Stimulated activated CD4-positive, alpha-beta T cell treated with anti-CD3 and anti-CD28 coated beads, Interleukin-2, amount 100 ng/mL, for 48 hours (primary cell): Measurements from ENCODE around the gene AGPAT3.

Experiments used
- DNase-seq, 2 donors: peaks; one replicate each; pipeline ENCODE4 v3.0.0-alpha.2; 2020

Gene AGPAT3

DNA sequence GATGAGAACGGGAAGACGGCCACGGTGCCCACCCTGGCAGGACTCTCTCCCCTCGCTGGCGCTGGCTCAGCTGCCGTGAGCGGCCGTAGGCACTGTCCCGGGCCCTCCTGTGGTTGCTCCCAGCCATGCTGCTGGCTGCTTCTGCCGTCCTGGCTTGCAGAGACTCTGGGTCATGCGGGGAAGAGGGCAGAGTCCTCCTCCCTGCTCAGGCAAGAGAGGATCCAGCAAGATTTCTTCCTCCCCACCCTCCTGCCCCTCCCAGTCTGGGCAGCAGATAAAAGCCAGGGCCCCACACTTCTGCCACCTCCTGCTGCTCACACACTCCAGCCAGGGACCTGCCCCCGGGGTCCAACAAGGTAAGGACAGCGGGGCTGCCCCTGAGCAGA is 60.1 kb downstream of the AGPAT3 start:
- DNase-seq = no peak

DNA sequence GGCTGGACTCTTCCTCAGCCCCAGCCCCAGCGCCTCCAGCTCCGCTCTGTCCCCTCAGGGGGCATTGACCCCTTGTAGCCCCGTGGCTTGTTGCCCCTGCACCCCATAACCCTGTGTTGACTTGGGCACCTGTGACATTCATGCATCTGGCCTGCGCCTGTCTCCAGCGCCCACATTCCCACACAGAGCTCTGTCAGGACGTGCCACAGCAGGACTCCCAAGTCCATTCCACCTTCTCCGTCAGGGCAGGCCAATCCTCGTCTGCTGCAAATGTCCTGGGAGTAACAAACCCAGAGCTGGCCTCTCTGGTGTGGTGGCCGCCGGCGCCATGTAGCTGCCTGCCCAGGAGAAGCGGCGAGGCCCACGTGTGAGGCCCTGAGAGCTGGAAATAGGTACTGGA is 60.6 kb downstream of the AGPAT3 start:
- DNase-seq = no peak

DNA sequence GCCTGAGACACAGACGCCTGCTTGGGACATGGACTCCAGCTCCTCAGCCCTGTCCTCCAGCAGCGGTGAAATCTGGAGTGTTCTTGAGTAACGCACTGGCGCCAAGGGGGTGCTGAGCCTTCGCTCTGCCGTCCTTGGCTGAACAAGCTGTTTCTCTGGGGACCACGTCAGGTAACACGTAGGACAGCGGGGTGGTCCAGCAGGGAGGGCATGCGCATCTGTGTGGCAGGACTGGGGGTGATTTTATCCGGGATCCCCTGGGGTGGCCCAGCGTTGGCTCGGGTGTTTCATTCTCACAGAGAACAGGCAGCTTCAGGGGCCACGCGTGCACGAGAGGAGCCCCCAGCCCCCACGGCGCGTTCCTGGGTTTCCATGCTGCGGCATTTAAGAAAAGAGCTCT is 61.2 kb downstream of the AGPAT3 start:
- DNase-seq = no peak

DNA sequence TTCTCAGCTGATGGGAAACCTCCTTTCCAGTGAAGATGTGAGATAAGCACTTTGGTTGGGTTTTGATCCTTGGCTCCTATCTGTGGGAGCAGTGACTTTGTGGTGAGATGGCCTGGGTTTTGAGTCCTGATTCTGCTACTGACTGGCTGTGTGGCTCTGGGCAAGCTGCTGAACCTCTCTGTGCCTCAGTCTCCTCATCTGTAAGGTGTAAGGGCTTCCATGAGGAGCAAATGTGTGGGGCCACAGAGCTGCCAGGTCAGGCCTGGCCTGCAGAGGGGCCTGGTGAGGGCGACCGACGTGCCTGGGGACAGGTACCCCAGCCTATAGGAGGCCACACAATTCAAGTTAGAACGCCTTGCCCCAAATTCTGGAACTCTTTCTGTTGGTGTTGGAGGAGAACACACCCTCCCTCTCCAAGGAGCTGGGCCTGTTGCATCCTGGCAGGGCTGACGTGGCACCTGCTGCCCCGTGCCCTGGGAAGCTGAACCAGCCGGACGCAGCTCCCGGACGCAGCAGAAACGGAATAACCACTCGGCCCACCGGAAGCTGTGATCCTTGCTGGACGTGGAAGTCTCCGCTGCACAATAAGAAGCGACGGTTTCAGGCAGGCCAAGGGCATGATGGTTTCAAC is 62.7 kb downstream of the AGPAT3 start:
- no peak for DNase-seq

DNA sequence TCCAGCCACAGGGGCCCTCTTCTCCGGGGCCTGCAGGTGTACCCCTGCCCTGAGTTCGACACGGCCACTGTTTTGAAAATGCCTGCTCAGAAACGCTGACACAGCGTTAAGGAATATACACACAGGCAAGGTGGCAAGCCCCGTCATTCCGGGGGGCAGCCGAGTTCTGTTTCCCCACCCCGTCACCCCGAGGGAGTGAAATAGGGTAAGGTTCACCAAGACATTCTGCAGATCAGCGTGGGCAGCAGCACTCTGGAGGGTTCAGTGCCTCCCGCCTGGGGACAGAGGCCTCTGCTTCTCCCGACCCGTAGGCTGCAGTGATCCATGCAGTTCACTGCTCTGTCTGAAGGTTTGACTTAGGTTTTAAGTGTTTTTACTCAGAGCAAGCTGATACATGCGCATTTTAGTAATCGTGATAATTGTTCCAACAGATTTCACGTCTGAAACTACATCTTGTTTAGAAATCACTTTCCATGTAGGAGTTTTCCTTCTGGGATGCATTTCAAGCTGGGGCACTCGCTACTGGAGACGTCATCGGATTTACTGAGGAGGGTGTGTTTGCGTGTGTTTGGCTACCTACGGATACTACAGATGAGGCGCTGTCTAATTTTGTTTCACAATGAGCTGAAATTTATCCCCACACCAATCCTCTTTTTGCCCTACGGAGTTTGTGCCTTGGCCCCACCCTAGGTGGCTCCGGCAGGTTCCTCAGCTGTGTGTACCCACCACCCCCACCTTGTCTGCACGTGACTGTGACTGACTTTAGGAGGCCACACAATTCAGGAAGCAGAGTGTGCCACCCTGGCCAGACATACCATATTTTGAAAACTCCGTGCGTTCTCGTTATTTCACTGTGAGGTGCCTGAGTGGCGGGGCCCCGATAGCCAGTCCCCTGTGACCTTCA is 63.5 kb downstream of the AGPAT3 start:
- no peak for DNase-seq

DNA sequence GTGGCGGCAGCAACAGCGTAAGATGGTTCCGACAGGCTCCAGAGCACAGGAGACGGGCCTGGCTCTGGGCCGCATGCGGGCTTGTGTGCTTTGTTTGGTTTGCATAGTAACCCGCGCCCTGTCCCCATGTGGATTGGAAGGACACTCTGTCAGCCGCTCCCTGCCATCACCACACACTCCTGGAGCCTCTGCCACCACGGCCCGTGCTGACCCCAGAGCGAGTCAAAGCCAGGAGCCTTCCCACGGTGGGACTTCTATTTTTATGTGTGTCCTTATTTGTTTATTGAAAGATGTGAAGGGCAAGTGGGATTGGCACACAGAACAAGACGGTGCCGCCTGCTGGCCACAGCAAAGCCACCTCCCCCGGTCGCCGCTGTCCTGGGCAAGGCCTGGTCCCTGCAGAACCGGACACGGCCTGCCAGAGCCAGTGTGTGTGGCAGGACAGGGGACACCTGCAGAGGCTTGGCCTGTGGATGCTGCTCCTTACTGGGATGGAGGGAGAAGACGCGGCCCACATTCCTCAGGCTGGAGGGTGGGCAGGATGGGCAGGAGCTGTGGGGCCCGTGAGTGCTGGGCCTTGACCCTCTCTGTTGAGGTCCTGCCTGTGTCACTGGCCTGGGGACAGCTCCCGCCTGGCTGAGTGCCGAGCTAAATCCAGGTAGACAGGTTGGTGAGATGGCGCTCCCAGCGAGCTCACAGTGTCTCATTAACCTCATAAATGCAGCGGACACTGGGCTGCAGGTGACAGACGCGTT is 64.4 kb downstream of the AGPAT3 start:
- DNase-seq = no peak

DNA sequence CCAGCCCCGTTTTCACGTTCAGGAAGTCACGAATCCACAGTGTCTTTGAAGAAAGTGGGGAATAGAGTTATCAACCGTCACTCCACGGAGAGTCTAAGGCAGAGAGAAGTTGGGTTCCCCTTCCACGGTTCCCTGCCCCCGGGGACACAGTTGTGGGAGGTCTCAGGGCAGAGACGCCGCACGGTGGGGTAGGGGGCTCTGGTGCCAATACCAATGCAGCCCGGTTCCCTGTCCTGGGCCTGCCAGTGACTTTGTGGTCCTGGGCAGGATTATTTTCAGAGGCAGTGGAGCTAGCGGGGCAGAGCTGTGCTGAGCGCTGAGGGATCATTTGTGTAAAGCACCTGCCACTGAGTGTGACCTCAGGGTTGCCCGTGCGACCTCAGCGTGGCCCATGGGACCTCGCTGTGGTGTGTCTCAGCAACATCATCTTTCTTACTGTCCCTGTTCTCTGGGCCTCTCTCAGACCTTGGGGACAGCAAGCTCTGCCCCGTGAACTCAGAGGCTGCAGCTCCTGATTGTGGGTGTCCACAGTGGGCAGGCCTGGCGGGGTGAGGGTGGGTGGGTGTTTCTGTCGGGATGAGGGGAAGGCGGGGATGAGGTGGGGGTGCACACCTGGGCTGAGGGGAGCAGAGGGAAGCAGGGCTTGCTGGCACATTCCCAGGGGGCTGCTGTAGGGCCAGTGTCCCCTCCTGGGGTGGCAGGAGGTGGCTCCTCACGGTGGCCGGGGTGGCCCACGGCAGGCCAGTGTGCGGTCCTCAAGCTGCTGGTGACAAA is 65.2 kb downstream of the AGPAT3 start:
- DNase-seq = no peak

DNA sequence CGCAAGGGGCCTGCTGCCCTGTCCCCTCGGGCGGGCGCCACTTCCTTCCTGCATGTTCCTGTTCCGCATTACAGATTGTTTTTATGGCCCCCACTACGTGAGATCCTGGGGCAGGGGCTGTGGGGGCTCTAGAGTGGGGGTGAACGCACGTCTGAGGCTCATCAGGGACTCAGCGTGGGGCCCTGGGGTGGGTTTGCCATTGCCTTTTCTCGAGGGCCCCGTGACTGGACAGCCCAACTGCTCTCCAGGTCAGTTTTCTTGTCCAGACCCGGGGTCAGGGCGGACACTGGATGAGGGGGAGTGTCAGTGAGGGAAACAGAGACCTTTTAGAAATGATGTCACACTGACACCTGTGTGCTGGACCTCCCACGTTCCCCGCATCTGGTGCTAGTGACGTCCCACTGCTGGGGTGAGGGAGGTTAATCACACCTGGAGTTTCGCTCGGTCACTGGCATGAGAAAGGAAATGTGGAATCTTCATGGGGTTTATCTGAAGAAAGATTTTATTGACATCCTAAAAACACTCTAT is 65.9 kb downstream of the AGPAT3 start:
- DNase-seq = no peak

DNA sequence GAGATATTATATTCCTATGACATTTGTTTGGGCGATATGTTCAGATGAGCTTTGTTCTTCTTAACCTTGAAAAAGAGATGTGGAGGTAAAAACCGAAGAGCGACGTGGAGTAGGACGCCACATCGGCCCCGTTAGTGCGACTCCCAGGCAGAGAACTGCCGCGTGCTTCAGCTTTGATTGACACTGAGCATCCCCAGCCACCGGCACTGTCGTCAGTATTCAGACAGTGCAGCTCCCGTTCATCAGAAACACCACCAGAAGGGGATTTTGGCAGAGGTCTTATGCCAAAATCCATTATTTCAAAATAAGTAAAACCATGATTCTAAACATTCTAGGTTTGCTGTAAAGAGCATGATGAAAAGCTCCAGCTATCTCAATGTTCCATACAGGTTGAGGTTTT is 66.5 kb downstream of the AGPAT3 start:
- DNase-seq = no peak

DNA sequence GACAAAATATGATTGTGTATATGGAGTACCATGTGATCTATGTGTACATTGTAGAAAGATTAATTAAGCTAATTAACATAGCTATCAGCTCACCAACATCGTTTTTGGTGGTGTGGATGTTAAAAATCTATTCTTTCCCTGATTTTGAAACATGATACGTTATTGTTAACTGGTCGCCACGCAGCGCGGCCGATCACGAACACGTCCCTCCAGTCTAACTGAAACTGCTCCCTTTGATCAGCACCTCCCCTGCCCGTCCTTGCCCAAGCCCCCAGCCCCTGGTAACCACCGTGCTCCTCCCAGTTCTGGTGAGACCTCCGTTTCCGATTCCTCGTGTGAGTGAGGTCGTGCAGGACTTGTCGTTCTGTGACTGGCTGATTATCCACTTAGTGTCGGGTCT is 67.0 kb downstream of the AGPAT3 start:
- no peak for DNase-seq

DNA sequence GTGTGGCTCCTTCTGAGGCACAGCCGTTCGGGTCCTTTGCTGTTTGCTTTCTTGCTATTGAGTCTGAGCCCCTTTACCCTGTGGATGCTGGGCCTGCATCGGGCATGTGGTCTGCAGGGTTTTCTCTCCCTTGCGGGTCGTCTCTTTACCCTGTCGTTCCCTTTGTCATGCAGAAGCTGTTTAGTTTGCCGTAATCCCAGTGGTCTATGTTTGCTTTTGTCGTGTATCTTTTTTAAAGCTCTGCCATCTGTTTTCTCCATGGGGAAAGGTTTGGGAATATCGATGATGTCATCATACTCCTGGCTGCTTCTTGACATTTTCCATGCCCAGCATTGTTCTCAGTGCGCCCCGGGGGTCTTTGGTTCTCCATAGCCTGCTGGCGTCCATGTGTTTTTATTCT is 68.2 kb downstream of the AGPAT3 start:
- DNase-seq = no peak

DNA sequence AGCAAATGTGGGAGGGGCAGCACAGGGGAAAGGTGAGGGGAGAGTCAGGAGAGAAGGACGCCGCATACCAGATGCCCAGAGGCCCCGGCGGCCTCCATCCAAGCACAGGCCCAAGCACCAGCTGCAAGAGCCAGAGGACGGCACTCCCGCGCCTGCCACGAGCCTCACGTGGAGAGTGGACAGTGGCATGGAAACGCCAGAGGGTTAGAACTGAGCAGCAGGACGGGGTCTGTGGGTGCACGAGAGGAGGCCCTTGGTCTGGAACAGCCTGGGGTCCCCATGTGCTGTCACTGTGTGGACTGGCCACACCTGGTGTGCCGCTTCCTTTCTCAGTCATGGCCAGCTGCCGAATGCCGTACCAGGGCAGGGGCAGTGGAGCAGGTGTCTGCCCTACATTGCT is 68.7 kb downstream of the AGPAT3 start:
- no peak for DNase-seq

DNA sequence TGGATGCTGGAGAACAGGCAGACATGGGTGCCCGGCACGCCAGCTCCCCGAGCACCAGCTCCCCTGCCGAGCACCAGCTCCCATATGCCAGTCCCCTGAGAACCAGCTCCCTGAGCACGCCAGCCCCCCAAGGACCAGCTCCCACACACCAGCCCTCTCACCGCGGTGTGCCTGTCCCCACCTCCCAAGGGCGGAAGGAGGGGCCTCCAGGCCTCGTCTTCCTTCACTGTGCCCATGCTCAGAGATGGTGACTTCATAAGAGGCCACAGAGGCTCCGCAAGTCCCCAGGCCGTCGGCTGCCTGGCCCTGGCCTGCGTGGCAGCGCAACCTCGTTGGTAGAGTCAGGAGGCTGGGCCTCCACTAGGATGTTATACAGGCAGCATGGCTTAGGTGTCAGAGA is 69.1 kb downstream of the AGPAT3 start:
- no peak for DNase-seq

DNA sequence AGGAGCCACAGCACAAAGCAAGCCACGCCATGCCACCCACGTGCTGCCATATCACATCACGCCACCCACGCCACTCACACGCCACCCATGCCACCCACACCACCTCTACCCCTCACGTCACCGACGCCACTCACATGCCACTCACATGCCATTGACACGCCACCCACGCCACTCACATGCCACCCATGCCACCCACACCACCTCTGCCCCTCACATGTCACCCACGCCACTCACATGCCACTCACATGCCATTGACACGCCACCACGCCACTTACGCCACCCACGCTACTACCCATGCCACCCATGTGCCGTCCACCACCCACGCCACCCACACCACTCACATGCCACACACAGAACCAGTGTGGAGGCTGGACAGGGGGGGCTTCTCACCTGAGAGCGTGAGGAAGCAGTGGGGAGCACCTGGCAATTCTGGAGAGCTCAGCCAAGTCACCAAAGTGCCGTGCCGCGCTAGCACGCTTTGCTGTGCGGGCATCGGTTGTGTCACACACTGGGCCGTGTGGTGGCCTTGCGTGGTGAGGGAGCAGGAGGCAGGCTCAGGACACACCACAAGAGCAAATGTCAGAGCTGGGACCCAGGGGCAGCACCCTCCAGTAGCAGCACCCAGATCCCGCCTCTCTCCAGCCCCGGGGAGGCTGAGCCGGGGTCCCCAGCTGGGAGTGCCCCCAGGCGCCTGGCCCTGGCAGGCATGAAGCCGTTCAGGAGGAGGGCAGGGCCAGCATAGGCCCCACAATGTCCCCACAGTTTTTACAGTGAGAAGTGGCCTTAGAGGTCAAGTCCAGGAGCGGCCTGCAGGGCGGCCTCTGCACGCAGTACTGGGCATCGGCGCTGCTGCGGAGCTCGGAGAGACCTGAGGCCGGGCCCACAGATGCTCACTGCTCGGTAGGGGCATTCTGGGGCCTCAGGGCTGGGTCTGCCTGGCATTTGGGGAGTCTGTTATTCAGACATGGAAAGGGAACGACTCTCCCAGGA is 70.0 kb downstream of the AGPAT3 start:
- no peak for DNase-seq

DNA sequence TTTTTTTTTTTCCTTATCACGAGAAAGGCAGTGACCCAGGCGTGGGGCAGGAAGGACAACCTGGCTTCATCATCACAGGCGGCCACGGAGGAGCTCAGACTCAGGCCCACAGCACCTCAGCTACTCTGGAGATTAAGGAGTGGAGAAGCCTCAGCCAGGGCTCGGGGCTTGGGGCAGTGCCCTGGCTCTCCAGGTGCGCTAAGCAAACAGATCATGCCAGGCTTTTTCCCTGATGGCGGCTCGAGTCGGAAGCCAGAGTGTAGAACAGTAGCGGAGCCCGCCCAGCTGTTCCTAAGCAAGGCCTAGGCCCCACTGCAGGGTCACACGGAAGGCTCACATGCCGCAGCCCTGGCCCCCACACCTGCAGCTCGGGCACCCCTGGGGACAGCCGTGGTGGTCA is 70.7 kb downstream of the AGPAT3 start:
- DNase-seq = no peak

DNA sequence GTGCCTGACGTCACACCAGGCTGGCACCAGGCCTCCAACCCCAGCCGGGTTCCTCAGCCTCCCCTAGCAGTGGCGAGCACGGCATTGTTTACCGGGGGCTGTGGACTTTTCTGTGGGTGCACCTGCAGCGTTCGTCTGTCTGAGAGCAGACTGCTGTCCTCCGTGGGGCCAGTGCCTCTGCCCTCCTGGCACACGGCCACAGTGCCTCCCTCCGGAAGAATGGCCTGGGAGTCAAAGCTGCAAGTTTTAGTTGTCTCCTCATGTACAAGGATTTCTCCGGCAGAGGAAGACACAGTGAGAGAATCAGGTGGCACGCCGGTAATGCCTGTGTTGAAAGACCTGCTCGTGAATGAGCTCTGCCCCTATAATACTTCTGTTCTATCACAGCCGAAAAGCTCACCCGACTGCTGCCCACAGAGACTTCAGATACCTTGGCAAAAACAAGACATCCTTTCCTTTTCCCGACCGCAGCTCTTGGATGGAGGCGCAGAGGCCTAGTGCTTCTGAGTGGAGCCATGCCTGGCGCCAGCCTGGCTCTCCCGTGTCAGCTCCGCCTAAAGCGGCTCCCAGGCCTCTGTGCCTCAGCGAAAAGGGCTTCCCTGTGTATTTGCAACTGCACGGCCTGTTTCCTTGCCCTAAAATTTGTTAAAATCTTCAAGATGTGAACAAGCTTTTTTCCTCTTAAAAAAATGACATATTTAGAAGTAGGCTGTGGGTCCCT is 71.4 kb downstream of the AGPAT3 start:
- DNase-seq = no peak

DNA sequence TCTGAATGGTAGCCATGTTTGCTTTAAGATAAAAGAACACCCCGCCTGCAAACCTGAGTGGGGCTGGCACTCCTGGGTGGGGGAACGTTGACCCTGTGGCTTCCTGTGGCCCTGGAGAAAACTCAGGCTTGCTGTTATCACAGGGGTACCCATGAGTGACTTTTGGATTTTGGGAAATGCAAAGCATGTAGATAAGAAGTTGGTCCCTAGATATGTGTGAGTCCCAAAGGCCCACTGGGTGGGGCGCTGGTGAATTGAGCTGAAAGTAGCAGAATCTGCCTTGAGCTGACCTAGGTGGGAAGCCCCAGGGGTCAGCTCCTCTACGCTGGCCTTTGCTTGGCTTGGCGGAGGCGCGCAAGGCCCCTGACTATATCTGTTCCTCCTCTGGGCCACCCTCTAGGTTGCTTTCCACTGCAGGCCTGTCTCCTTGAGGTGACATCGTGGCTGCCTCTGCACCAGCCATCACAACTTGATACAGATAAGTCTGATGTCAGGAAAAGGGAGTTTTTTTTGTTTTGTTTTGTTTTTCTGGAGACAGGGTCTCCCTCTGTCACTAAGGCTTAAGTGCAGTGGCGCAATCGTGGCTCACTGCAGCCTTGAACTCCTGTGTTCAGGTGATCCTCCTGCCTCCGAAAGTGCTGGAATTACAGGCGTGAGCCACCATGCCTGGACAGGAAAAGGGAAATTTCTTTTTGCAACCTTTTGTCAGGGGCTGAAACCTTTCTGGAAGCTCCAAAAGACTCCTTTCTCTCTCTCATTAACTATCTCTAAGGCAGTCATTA is 72.2 kb downstream of the AGPAT3 start:
- DNase-seq = no peak

DNA sequence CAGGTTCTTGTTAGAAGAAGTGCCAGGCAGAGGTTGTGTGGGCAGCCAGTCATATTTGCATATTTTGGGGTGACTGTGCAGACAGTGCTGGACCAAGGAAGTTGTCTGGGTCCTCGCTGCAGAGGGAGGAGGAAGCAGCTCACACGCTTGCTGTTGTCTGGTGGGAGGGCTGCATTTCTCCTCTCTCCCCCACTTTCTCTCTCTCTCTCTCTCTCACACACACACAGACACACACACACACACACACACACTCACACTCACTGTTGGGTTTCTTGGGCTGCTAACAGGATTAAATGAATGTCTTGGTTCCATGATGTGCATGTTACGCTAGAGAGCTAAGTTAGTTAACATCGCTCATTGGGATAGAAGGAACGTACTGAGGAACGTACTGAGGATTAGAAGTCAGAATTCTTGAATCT is 72.9 kb downstream of the AGPAT3 start:
- DNase-seq = no peak

DNA sequence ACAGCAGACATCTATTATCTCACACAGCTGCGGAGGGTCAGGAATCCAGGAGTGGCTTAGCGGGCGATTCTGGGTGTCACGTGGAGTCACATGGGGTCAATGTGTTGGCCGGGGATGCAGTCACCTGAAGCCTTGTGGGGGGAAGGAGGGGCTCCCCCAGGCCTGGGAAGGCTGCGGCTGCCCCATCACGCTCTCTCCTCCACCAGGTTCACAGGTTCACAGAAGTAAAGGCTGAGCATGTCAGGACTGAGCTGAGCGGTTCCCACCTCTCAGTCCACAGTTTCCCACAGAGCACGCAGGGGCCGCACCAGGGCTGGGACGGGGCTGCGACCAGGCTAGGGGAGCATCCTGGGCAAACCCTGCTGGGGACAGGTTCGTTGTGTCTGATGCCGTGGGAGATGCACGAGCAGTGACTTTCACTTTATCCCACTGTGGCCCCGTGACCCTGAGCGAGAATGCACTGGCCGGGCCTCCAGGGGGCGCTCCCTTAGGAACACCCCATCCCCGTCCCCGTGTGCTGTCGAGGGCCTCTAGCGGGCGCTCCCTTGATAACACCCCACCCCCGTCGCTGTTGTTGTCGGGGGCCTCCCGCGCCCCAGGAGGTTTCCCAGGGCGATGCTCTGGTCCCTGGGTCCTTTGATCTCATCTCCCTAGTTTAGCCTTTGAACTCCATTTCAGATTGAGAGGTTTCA is 73.9 kb downstream of the AGPAT3 start:
- DNase-seq = peak; percentile 89 to 91
